ENCODE measurements around the gene SSPN. TPM values are rescaled to one million over a fixed set of nuclear protein-coding genes. Genes with fewer than 3 reads are reported as not detected.

Gene SSPN
- total RNA-seq, 3 donors from 2014 or later (not counting 1 experiment from before 2014, with no cell fraction given), result 0.95 TPM; not detected in 2

DNA sequence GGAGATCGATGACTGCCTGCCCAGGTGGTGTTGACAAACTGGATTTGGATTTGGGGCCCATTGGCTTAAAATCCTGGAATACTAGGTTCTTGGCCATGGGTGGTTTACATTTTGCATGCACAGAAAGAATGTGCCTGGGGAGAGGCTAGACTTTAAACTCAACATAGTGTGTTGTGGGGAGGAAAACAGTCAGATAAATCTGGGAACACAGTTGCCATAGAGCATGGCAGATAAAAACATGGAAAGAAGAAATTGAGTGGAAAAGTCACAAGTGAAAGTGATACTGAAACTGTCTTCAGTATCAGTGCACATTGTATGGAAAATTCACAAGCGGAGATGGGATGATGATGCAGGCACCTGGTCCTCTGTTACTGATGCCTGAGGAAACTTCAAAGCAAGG, 95.2 kb downstream of the SSPN start:
- Histone ChIP-seq H3K27ac (ENCODE audit: low read length) (no peak overlapping the region), H3K9me3 (ENCODE audit: control insufficient read depth, insufficient read depth, low read length) (no peaks in the 10 kb centered on the region), H3K4me3 (ENCODE audit: low read length) (no peak overlapping the region), H3K27me3 (ENCODE audit: control insufficient read depth, insufficient read depth, low read length) (no peaks in the 10 kb centered on the region), H3K4me1 (ENCODE audit: control insufficient read depth, insufficient read depth, low read length) (no peaks in the 10 kb centered on the region), H3K36me3 (ENCODE audit: control insufficient read depth, insufficient read depth, low read length) (no peaks in the 10 kb centered on the region)
- ATAC-seq (no peak), DNase-seq (no peak)
- H3K27me3 Mint-ChIP-seq (ENCODE audit: low read depth in 2 of 2), result peaks cover 0 to 4% of the 10 kb centered on the region in 2 donors
- H3K9me3 Mint-ChIP-seq, result no peaks in the 10 kb centered on the region
- 84% methylated on average over 2 of the region's 2 CpGs for WGBS (ENCODE audit: insufficient coverage)
- no peak for TF ChIP-seq CTCF (IDR thresholded peaks at IDR 0.05)
- H3K4me1 Mint-ChIP-seq, result no peaks in the 10 kb centered on the region
- H3K4me3 Mint-ChIP-seq, result no peak overlapping the region
- intact Hi-C loops (cut with micrococcal nuclease), result no loop called here
- H3K36me3 Mint-ChIP-seq, result no peaks in the 10 kb centered on the region
- no peak overlapping the region for H3K27ac Mint-ChIP-seq

DNA sequence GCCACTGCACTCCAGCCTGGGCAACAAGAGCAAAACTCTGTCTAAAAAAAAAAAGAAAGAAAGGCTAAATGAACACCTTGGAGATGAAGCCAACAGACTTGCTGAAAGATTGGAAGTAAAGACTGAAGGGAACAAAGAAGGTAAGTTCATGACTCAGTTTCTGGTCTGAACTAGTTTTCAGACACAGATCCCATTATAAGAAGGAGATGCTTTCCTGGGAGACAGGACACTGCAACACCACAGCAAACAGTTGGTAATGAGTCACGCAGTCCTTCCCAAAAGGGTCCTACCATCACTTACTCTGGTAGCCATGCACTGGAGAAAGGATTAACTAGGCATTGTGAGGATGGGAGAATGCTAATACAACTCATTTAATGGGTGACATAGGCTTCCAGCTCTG, 97.2 kb downstream of the SSPN start:
- Mint-ChIP-seq H3K27ac (no peak overlapping the region), H3K27me3 (ENCODE audit: low read depth in 2 of 2) (peaks cover 0 to under 1% of the 10 kb centered on the region in 2 donors), H3K9me3 (no peaks in the 10 kb centered on the region), H3K4me3 (no peak overlapping the region), H3K4me1 (no peaks in the 10 kb centered on the region), H3K36me3 (no peaks in the 10 kb centered on the region)
- ATAC-seq (no peak), DNase-seq (no peak)
- 100% methylated on average over 1 of the region's 1 CpG for WGBS (ENCODE audit: insufficient coverage)
- intact Hi-C loops (cut with micrococcal nuclease), result no loop called here
- H3K4me1 ChIP-seq (ENCODE audit: control insufficient read depth, insufficient read depth, low read length), result no peaks in the 10 kb centered on the region
- no peak for TF ChIP-seq CTCF (IDR thresholded peaks at IDR 0.05)
- no peak overlapping the region for H3K27ac ChIP-seq (ENCODE audit: low read length)
- H3K4me3 ChIP-seq (ENCODE audit: low read length), result no peak overlapping the region
- no peaks in the 10 kb centered on the region for H3K36me3 ChIP-seq (ENCODE audit: control insufficient read depth, insufficient read depth, low read length)
- H3K27me3 ChIP-seq (ENCODE audit: control insufficient read depth, insufficient read depth, low read length), result no peaks in the 10 kb centered on the region
- no peaks in the 10 kb centered on the region for H3K9me3 ChIP-seq (ENCODE audit: control insufficient read depth, insufficient read depth, low read length)

DNA sequence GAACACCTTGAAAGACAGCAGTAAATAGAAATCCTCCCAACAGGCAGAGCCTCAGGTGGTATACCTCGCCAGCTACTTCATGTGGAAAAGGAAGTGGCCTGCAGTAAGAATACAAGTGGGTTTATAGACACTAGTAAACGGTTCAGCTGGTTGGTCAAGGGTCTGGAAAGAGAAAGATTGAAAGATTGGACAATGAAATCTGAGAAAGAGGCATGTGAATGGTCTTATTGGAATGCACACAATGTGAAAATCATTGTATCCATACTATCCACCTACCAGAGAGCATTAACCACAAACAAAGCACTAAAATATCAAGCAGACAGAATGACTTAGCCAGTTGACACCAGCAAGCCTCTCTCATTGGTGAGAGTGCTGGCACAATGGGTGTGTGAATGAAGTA, 98.2 kb downstream of the SSPN start:
- DNase-seq, result no peak
- Mint-ChIP-seq H3K4me3 (no peak overlapping the region), H3K4me1 (peaks cover under 1 to 1% of the 10 kb centered on the region in 2 donors), H3K9me3 (no peaks in the 10 kb centered on the region), H3K27ac (no peak overlapping the region), H3K27me3 (ENCODE audit: low read depth in 2 of 2) (no peaks in the 10 kb centered on the region), H3K36me3 (no peaks in the 10 kb centered on the region)
- no peak for ATAC-seq
- no peaks in the 10 kb centered on the region for H3K36me3 ChIP-seq (ENCODE audit: control insufficient read depth, insufficient read depth, low read length)
- H3K4me1 ChIP-seq (ENCODE audit: control insufficient read depth, insufficient read depth, low read length), result no peaks in the 10 kb centered on the region
- intact Hi-C loops (cut with micrococcal nuclease), result no loop called here
- no peaks in the 10 kb centered on the region for H3K9me3 ChIP-seq (ENCODE audit: control insufficient read depth, insufficient read depth, low read length)
- TF ChIP-seq CTCF (IDR thresholded peaks at IDR 0.05), result no peak
- WGBS (ENCODE audit: insufficient coverage), result 52% methylated on average over 2 of the region's 2 CpGs
- H3K27me3 ChIP-seq (ENCODE audit: control insufficient read depth, insufficient read depth, low read length), result no peaks in the 10 kb centered on the region
- H3K4me3 ChIP-seq (ENCODE audit: low read length), result no peak overlapping the region
- no peak overlapping the region for H3K27ac ChIP-seq (ENCODE audit: low read length)

- Histone ChIP-seq H3K27me3 (ENCODE audit: control insufficient read depth, insufficient read depth, low read length) (no peaks in the 10 kb centered on the region), H3K9me3 (ENCODE audit: control insufficient read depth, insufficient read depth, low read length) (no peaks in the 10 kb centered on the region), H3K27ac (ENCODE audit: low read length) (no peak overlapping the region), H3K4me3 (ENCODE audit: low read length) (no peak overlapping the region), H3K4me1 (ENCODE audit: control insufficient read depth, insufficient read depth, low read length) (no peaks in the 10 kb centered on the region), H3K36me3 (ENCODE audit: control insufficient read depth, insufficient read depth, low read length) (no peaks in the 10 kb centered on the region)
- no peak for TF ChIP-seq CTCF (IDR thresholded peaks at IDR 0.05)
- intact Hi-C loops (cut with micrococcal nuclease), result no loop called here
- no peaks in the 10 kb centered on the region for H3K9me3 Mint-ChIP-seq
- DNase-seq (no peak), ATAC-seq (no peak)
- H3K27me3 Mint-ChIP-seq (ENCODE audit: low read depth in 2 of 2), result no peaks in the 10 kb centered on the region
- no peak overlapping the region for H3K27ac Mint-ChIP-seq
- 94% methylated on average over 4 of the region's 4 CpGs for WGBS (ENCODE audit: insufficient coverage)
- H3K4me1 Mint-ChIP-seq, result peaks cover 7 to 12% of the 10 kb centered on the region in 2 donors
- H3K36me3 Mint-ChIP-seq, result no peaks in the 10 kb centered on the region
- no peak overlapping the region for H3K4me3 Mint-ChIP-seq
These were observed 99.6 kb downstream of the SSPN start for GRCh38 chr12:26295001-26295400.
